Dendritic cell treated with granulocyte-macrophage colony-stimulating factor and Interleukin-4, amounts not matched to agents 40 ng/mL and 50 ng/mL, for 4 days (primary cell): ENCODE data around the gene GRIFIN.

Experiments used
- H3K27ac Mint-ChIP-seq: one replicate; pipeline ENCODE4 v1.8.0; 2022; ENCODE audit warnings: mild to moderate bottlenecking, mixed read lengths
- H3K27me3 Mint-ChIP-seq: one replicate; pipeline ENCODE4 v1.8.0; 2022; ENCODE audit warnings: mild to moderate bottlenecking, mixed read lengths
- H3K36me3 Mint-ChIP-seq: one replicate; pipeline ENCODE4 v1.8.0; 2022; ENCODE audit warnings: low read depth, mixed read lengths
- H3K4me1 Mint-ChIP-seq: one replicate; pipeline ENCODE4 v1.8.0; 2022; ENCODE audit warnings: low read depth, mixed read lengths
- H3K4me3 Mint-ChIP-seq: one replicate; pipeline ENCODE4 v1.8.0; 2022; ENCODE audit warnings: mild to moderate bottlenecking, moderate library complexity, mixed read lengths
- H3K9me3 Mint-ChIP-seq: one replicate; pipeline ENCODE4 v1.8.0; 2022; ENCODE audit warnings: mixed read lengths
- intact Hi-C: fragments of 100-400 bp; cut with micrococcal nuclease; formaldehyde crosslinking; loops from one replicate; pipeline ENCODE4 v1.15.0; 2022

The GRIFIN gene

DNA sequence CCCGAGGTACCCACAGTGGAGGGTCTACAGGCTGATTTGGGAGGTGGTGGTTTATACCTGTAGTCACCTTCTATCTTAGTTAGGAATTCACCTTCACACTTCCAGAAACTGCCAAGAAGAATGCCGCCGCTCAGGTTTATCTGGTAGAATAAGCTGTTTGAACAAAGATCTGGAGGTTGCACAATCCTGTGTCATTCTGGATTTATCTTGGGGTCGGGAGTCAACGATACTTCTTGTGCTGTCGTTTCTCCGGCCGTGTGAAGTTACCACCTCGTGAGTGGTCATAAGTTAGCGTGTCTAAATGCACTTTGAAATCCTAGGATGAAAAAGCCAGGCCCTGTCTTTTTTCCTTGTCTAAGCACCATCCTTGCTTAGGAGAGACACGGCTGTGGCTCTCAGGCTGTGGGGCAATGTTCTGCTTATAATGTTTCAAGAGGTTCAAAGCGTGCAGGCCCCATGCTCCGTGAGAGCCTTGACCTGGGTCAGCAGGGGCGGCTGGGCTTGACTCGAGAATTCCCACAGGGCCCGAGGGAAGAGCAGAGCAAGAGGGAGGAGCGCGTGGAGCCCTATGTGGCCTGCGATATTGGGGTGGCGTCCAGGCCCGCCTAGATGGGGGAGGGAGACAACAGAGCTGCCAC lies 35.5 kb downstream of the GRIFIN start:
- H3K36me3 Mint-ChIP-seq: peaks cover 58% of the 10 kb centered on the region
- no peak overlapping the region for H3K27ac Mint-ChIP-seq
- H3K9me3 Mint-ChIP-seq: no peaks in the 10 kb centered on the region
- H3K4me1 Mint-ChIP-seq: peaks cover 21% of the 10 kb centered on the region
- intact Hi-C loops: no loop called here
- no peaks in the 10 kb centered on the region for H3K27me3 Mint-ChIP-seq
- no peak overlapping the region for H3K4me3 Mint-ChIP-seq

DNA sequence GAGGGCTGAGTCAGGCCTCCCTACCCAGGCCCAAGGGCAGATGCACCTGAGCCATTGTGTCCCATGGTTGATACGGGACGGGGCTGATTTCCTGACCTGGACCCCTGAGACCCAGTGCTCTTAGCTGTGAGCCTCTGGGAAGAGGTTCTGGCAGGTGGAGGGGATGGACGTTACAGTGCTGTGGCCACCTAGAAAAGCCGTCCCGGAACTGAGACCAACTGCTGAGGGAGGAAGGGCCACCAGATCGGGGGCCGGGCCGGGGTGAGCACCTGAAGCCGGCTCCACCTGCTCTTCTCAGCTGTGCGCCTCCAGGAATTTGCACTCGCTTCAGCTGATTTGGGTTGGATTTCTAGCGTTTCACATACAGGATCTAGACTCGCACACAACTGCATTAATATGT lies 37.4 kb downstream of the GRIFIN start:
- Mint-ChIP-seq H3K27me3 (no peaks in the 10 kb centered on the region), H3K4me1 (peaks cover 21% of the 10 kb centered on the region), H3K4me3 (no peak overlapping the region), H3K27ac (no peak overlapping the region), H3K9me3 (no peaks in the 10 kb centered on the region), H3K36me3 (peaks cover 62% of the 10 kb centered on the region)
- intact Hi-C loops: no loop called here

DNA sequence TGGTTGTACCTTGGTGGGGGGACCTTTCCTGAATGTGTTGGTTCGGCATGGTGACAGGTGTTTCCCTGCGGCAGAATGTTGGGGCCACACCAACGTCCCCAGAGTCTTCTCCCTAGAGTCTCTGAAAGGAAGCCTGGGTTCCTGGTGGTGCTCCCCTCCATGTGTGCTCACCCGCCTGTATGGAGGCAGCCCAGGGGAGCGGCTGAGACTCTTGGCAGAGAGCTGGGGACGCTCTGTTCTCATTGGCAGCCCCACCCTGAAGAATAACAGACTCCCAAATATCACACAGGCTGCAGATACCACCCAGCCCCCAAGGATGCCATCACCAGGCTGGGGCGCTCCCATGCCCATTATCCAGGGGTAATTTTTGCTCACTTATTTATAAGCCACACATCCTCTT lies 38.0 kb downstream of the GRIFIN start:
- Mint-ChIP-seq H3K27me3 (no peaks in the 10 kb centered on the region), H3K9me3 (no peaks in the 10 kb centered on the region), H3K4me1 (peaks cover 21% of the 10 kb centered on the region), H3K27ac (no peak overlapping the region), H3K36me3 (peaks cover 68% of the 10 kb centered on the region), H3K4me3 (no peak overlapping the region)
- intact Hi-C loops: no loop called here

DNA sequence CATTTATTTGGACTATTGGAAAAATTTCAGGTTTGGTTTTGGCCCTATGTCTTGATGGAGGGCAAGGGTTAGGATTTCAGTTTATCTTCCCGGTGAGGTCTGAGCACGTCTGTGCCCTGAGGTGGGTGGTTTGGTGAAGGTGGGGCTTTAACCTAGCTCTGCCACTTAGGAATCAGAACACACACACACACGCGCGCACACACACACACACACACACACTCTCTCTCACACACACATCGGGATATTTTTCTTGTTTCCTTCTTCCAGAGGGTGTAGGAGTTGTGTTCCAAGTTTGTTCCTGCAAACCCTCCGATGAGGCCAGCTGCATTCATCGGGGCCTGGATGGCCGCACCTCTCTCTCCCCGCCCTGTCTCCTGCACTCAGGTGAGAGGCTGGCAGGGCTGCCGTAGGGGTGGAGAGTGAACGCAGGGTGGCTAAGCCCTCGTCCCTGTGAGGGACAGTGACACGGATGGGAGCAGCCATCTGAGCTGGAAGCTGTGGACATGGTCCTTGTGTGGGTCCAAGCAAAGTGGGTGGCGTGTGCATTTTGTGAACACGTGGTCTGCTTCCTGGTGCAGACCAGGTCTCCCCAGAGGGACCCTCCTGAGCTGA lies 38.6 kb downstream of the GRIFIN start:
- Mint-ChIP-seq H3K27me3 (no peaks in the 10 kb centered on the region), H3K4me3 (no peak overlapping the region), H3K36me3 (peaks cover 73% of the 10 kb centered on the region), H3K4me1 (peaks cover 21% of the 10 kb centered on the region), H3K9me3 (no peaks in the 10 kb centered on the region), H3K27ac (no peak overlapping the region)
- intact Hi-C loops: no loop called here

DNA sequence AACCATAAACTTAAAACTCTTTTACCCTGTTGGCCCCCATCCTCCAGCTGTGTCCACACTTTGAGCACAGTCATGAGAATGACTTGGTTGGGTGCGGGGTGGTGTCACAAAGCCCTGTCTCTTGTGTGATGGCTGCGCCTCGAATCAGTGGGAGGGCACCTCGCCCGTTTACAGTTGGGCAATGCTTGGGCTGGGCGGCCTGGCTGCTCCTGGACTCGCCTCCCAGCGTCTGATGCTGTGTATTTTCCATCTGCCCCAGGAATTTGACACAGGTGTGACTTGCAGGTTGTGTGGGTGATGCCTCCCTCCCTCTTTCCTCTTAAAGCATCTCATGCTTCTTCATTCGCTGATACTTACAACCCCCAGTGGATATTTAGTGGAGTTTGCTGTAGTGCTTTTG lies 39.1 kb downstream of the GRIFIN start:
- H3K36me3 Mint-ChIP-seq: peaks cover 79% of the 10 kb centered on the region
- no peak overlapping the region for H3K27ac Mint-ChIP-seq
- intact Hi-C loops: no loop called here
- no peaks in the 10 kb centered on the region for H3K27me3 Mint-ChIP-seq
- H3K4me1 Mint-ChIP-seq: peaks cover 21% of the 10 kb centered on the region
- H3K4me3 Mint-ChIP-seq: no peak overlapping the region
- no peaks in the 10 kb centered on the region for H3K9me3 Mint-ChIP-seq

DNA sequence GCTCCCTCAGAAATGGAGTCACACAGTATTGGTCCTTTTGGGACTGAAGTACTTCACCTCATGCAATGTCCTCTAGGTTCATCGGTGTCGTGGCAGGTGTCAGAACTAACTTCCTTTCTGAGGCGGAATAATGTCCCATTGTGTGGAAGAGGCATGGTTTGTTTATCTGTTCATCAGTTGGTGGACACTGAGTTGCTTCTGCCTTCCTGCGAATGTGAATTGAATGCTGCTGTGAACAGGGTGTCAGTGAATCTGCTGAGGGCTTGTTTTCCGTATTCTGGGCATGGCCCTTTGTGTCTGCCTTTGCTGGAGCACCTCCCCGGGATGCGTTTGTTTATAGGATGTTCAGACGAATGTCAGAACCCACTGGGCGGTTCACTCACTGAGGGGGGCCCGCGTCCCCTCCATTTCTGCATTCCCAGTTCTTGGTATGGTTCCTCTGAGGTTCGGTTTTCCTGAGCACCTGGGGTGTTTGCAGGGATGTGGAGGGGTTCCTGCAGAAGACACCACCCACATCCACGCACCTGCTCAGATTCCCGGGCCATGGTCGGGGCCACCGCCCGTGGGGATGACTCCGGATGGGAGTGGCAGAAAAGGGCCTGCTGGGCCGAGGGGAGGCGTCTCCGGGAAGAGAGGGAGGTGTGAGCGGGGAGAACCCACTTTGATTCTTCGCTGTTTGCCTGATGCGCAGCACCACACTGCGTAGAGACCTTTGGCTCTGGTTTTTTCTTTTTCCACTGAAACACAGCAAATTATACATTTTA lies 39.7 kb downstream of the GRIFIN start:
- no peaks in the 10 kb centered on the region for H3K27me3 Mint-ChIP-seq
- H3K27ac Mint-ChIP-seq: no peak overlapping the region
- no peak overlapping the region for H3K4me3 Mint-ChIP-seq
- peaks cover 14% of the 10 kb centered on the region for H3K4me1 Mint-ChIP-seq
- no peaks in the 10 kb centered on the region for H3K9me3 Mint-ChIP-seq
- peaks cover 85% of the 10 kb centered on the region for H3K36me3 Mint-ChIP-seq
- intact Hi-C loops: no loop called here

DNA sequence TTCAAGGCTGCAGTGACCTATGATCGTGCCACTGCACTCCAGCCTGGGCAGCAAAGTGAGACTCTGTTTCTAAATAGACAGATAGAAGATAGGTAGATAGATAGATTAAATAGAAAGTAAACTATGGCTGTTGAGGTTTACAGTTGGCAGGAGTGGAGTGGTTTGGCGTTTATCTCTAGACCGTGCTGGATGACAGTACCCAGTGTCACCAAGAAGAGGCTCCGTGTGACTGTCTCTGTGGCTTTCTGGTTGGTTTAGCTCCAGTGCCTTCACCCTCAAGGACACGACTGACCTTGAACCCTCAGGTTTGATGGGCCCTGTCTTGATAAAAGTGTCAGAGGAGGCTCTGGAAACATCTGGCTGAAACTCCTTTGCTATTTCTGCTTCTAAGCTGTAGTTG lies 41.1 kb downstream of the GRIFIN start:
- Mint-ChIP-seq H3K27me3 (no peaks in the 10 kb centered on the region), H3K36me3 (peaks cover 94% of the 10 kb centered on the region), H3K9me3 (peaks cover 10% of the 10 kb centered on the region), H3K4me3 (no peak overlapping the region), H3K27ac (no peak overlapping the region), H3K4me1 (peaks cover 3% of the 10 kb centered on the region)
- intact Hi-C loops: no loop called here

DNA sequence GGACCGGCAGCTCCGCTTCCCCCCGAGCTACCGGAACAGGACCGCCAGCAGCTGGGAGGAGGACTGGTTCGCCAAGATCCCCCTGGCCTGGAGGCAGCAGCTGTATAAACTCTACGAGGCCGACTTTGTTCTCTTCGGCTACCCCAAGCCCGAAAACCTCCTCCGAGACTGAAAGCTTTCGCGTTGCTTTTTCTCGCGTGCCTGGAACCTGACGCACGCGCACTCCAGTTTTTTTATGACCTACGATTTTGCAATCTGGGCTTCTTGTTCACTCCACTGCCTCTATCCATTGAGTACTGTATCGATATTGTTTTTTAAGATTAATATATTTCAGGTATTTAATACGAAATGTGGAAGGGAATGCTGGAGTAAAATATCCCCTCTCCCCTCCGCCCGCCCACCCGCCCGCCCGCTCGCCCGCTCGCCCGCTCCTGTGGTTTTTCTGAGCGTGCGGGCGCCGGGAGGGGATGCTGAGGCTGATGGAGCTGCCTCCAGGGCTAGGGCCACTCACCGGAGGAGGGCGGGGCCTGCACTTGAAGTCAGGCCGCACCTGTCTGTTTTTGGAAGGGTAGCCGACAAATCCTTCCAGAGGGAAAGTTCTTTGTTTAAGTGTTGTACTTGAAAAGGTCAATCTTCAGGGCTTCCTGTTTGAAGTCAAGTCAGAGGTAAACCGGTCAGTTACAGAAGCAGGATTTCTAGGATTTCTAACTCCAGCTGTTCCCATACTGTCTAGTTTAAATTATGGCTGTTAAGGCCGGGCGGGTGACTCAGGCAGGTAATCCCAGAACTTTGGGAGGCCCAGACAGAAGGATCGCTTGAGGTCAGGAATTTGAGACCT lies 42.3 kb downstream of the GRIFIN start:
- peaks cover 9% of the 10 kb centered on the region for H3K4me1 Mint-ChIP-seq
- no peak overlapping the region for H3K27ac Mint-ChIP-seq
- peaks cover 86% of the 10 kb centered on the region for H3K36me3 Mint-ChIP-seq
- no peak overlapping the region for H3K4me3 Mint-ChIP-seq
- no peaks in the 10 kb centered on the region for H3K27me3 Mint-ChIP-seq
- H3K9me3 Mint-ChIP-seq: peaks cover 10% of the 10 kb centered on the region
- intact Hi-C loops: no loop called here

DNA sequence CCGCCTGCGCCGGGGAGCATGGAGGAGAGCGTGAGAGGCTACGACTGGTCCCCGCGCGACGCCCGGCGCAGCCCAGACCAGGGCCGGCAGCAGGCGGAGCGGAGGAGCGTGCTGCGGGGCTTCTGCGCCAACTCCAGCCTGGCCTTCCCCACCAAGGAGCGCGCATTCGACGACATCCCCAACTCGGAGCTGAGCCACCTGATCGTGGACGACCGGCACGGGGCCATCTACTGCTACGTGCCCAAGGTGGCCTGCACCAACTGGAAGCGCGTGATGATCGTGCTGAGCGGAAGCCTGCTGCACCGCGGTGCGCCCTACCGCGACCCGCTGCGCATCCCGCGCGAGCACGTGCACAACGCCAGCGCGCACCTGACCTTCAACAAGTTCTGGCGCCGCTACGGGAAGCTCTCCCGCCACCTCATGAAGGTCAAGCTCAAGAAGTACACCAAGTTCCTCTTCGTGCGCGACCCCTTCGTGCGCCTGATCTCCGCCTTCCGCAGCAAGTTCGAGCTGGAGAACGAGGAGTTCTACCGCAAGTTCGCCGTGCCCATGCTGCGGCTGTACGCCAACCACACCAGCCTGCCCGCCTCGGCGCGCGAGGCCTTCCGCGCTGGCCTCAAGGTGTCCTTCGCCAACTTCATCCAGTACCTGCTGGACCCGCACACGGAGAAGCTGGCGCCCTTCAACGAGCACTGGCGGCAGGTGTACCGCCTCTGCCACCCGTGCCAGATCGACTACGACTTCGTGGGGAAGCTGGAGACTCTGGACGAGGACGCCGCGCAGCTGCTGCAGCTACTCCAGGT lies 43.1 kb downstream of the GRIFIN start:
- H3K36me3 Mint-ChIP-seq: peaks cover 78% of the 10 kb centered on the region
- no peak overlapping the region for H3K4me3 Mint-ChIP-seq
- no peaks in the 10 kb centered on the region for H3K27me3 Mint-ChIP-seq
- H3K9me3 Mint-ChIP-seq: peaks cover 10% of the 10 kb centered on the region
- no peak overlapping the region for H3K27ac Mint-ChIP-seq
- intact Hi-C loops: no loop called here
- H3K4me1 Mint-ChIP-seq: peaks cover 17% of the 10 kb centered on the region

DNA sequence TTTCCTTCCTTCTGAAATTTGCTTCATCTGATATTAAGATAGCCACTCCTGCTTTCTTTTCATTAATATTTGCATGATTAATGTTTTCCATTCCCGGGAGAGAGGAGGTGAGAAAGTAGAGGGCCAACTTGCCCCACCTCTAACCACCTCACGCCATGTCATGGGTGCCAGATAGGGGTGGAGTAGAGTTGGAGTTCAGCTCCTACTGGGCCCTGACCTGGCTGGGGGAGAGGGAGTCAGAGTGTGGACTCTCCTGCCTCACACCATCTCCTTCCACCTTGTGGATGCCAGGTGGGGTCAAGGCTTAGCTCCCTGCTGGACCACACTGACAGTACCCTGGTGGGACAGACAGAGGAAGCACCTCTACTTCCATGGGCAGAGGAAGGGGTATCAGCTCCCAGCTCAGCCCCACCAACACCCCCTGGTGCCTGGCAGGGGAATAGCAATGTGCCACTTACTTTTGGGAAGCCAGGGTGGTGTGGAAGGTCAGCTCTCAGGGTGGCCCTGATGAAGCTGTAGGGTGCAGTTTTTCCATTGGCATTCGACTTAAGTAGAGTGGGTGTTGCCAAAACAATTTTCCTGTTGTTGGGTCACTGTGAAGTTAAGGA lies 44.8 kb downstream of the GRIFIN start:
- H3K9me3 Mint-ChIP-seq: peaks cover 10% of the 10 kb centered on the region
- H3K4me3 Mint-ChIP-seq: no peak overlapping the region
- H3K27ac Mint-ChIP-seq: no peak overlapping the region
- intact Hi-C loops: no loop called here
- no peaks in the 10 kb centered on the region for H3K27me3 Mint-ChIP-seq
- H3K4me1 Mint-ChIP-seq: peaks cover 17% of the 10 kb centered on the region
- peaks cover 60% of the 10 kb centered on the region for H3K36me3 Mint-ChIP-seq

DNA sequence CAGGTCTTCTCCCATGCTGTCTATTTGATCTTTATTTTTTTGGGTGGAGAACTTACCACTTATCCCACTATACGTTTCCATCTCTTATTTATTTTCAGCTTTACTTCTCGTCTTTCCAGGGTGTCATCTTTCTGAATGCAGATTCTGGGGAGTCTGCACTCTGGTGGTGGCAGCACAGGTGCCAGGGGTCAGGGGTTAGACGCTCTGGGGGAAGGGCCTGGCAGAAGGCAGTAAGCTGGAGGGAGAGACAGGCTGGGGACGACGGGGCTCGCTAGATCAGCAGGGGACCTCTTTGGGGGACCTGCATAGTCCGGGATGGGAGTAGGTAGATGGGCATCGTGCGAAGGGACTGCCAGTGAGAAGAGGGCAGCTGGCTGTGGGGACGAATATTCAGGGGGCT lies 50.4 kb downstream of the GRIFIN start:
- intact Hi-C loops: loop anchor here (10.0 kb wide), 1 partner anchor 51 kb away; no protein-coding TSS in a partner anchor
- peaks cover 27% of the 10 kb centered on the region for H3K36me3 Mint-ChIP-seq
- H3K4me3 Mint-ChIP-seq: no peak overlapping the region
- peaks cover 3% of the 10 kb centered on the region for H3K9me3 Mint-ChIP-seq
- H3K27ac Mint-ChIP-seq: no peak overlapping the region
- peaks cover 24% of the 10 kb centered on the region for H3K4me1 Mint-ChIP-seq
- H3K27me3 Mint-ChIP-seq: no peaks in the 10 kb centered on the region
